Loucy (cell line): Measurements from ENCODE around the gene SORBS1.

Experiments used
- H2AFZ ChIP-seq: fragments of 200-600 bp; sonication (generic); 2 replicates; pipeline ENCODE4 v1.6.0; 2016; ENCODE audit warnings: antibody characterized with exemption, mild to moderate bottlenecking, low read length, moderate library complexity
- H3F3A ChIP-seq: fragments of 200-600 bp; 2 replicates; pipeline ENCODE4 v1.6.0; 2016; ENCODE audit warnings: antibody characterized with exemption, low read depth, mild to moderate bottlenecking
- H3K27me3 ChIP-seq: fragments of 200-600 bp; sonication (generic); 2 replicates; pipeline ENCODE4 v1.6.1; 2014; ENCODE audit warnings: low read length, mild to moderate bottlenecking; ENCODE audit not compliant: insufficient read depth, poor library complexity, severe bottlenecking
- H3K36me3 ChIP-seq: fragments of 200-600 bp; sonication (generic); 2 replicates; pipeline ENCODE4 v1.6.1; 2016; ENCODE audit warnings: low read length; ENCODE audit not compliant: insufficient read depth
- H3K4me1 ChIP-seq: fragments of 200-600 bp; sonication (generic); 2 replicates; pipeline ENCODE4 v1.5.1; 2014; ENCODE audit warnings: low read length, mild to moderate bottlenecking; ENCODE audit not compliant: insufficient read depth, poor library complexity, severe bottlenecking
- H3K4me2 ChIP-seq: fragments of 200-600 bp; sonication (generic); 2 replicates; pipeline ENCODE4 v1.6.0; 2014; ENCODE audit warnings: antibody characterized with exemption, low read length, low read depth, mild to moderate bottlenecking; ENCODE audit not compliant: poor library complexity, severe bottlenecking
- H3K4me3 ChIP-seq: fragments of 200-600 bp; sonication (generic); 2 replicates; pipeline ENCODE4 v1.5.1; 2014; ENCODE audit warnings: low read length, mild to moderate bottlenecking, mixed read lengths; ENCODE audit not compliant: poor library complexity, severe bottlenecking
- H3K79me2 ChIP-seq: fragments of 200-600 bp; sonication (generic); 2 replicates; pipeline ENCODE4 v1.6.1; 2014; ENCODE audit warnings: low read length; ENCODE audit not compliant: insufficient read depth
- H3K9ac ChIP-seq: fragments of 200-600 bp; sonication (generic); 2 replicates; pipeline ENCODE4 v1.6.0; 2014; ENCODE audit warnings: mild to moderate bottlenecking, low read depth, low read length, moderate library complexity; ENCODE audit not compliant: poor library complexity, severe bottlenecking
- H3K9me2 ChIP-seq: fragments of 200-600 bp; sonication (generic); replicated peaks from 2 replicates; pipeline ENCODE4 v1.6.1; 2016; ENCODE audit warnings: low read depth, low read length, mixed read lengths
- H3K9me3 ChIP-seq: fragments of 200-600 bp; sonication (generic); 2 replicates; pipeline ENCODE4 v1.6.1; 2014; ENCODE audit warnings: mild to moderate bottlenecking, antibody characterized with exemption, low read length, low read depth; ENCODE audit not compliant: insufficient read depth
- H4K20me1 ChIP-seq: fragments of 200-600 bp; sonication (generic); 2 replicates; pipeline ENCODE4 v1.6.0; 2014; ENCODE audit warnings: antibody characterized with exemption, low read length, mild to moderate bottlenecking; ENCODE audit not compliant: insufficient read depth, poor library complexity, severe bottlenecking
- CTCF ChIP-seq: fragments of 200-600 bp; sonication (generic); conservative IDR thresholded peaks from 2 replicates; pipeline ENCODE4 v1.5.1; 2014; ENCODE audit warnings: mild to moderate bottlenecking, antibody characterized with exemption, low read length
- EZH2phosphoT487 ChIP-seq: fragments of 200-600 bp; IDR thresholded peaks from 2 replicates; pipeline ENCODE4 v1.6.1; 2018; ENCODE audit warnings: antibody characterized with exemption, mild to moderate bottlenecking, moderate library complexity, borderline replicate concordance

SORBS1 gene

GRCh38 chr10:95440038-95440725 lies 121.0 kb downstream of the SORBS1 start:
- H3F3A ChIP-seq, result no peaks in the 10 kb centered on the region
- peaks cover 15% of the 10 kb centered on the region for H3K4me1 ChIP-seq
- TF ChIP-seq CTCF (no peak), EZH2phosphoT487 (no peak)
- H3K4me2 ChIP-seq, result no peak overlapping the region
- no peak overlapping the region for H2AFZ ChIP-seq
- H4K20me1 ChIP-seq, result no peaks in the 10 kb centered on the region
- peaks cover 3% of the 10 kb centered on the region for H3K27me3 ChIP-seq
- H3K9me3 ChIP-seq, result no peaks in the 10 kb centered on the region
- no peaks in the 10 kb centered on the region for H3K9me2 ChIP-seq
- H3K79me2 ChIP-seq, result no peaks in the 10 kb centered on the region
- no peaks in the 10 kb centered on the region for H3K36me3 ChIP-seq
- H3K9ac ChIP-seq, result no peak overlapping the region
- H3K4me3 ChIP-seq, result no peak overlapping the region

GRCh38 chr10:95438781-95439180 lies 122.4 kb downstream of the SORBS1 start:
- H3K9me3 ChIP-seq, result no peaks in the 10 kb centered on the region
- H3F3A ChIP-seq, result no peaks in the 10 kb centered on the region
- TF ChIP-seq EZH2phosphoT487 (no peak), CTCF (no peak)
- no peaks in the 10 kb centered on the region for H3K79me2 ChIP-seq
- no peak overlapping the region for H2AFZ ChIP-seq
- no peak overlapping the region for H3K9ac ChIP-seq
- no peaks in the 10 kb centered on the region for H3K36me3 ChIP-seq
- no peak overlapping the region for H3K4me3 ChIP-seq
- peaks cover 15% of the 10 kb centered on the region for H3K4me1 ChIP-seq
- H3K4me2 ChIP-seq, result no peak overlapping the region
- peaks cover 3% of the 10 kb centered on the region for H3K27me3 ChIP-seq
- no peaks in the 10 kb centered on the region for H4K20me1 ChIP-seq
- no peaks in the 10 kb centered on the region for H3K9me2 ChIP-seq

DNA sequence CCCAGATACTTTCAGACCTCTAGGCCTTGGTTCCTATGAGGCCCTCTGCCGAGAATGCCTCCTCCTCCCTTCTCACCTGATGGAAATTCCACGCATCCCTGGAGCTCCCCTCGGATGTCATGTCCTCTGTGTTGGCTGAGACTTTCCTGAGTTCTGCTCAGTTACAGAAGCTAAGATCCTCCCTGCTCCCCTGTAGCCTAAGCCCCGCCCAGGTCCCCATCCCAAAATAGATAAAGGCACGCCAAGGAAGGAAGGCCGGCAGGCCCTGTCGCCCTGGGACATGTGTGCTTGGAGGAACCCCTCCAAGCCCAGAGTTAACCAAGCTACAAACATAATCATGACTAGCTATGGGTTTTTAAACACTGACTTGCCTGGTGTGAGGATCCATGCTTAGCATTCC lies 123.5 kb downstream of the SORBS1 start:
- TF ChIP-seq CTCF (no peak), EZH2phosphoT487 (no peak)
- peaks cover 2% of the 10 kb centered on the region for H3K27me3 ChIP-seq

More for the DNA sequence above, 123.5 kb downstream of the SORBS1 start:
- H3K9ac ChIP-seq, result no peak overlapping the region
- no peak overlapping the region for H3K4me3 ChIP-seq
- no peaks in the 10 kb centered on the region for H3K9me3 ChIP-seq
- peaks cover 15% of the 10 kb centered on the region for H3K4me1 ChIP-seq
- H3K79me2 ChIP-seq, result no peaks in the 10 kb centered on the region
- H3K4me2 ChIP-seq, result no peak overlapping the region
- no peaks in the 10 kb centered on the region for H3F3A ChIP-seq
- H3K9me2 ChIP-seq, result no peaks in the 10 kb centered on the region
- no peak overlapping the region for H2AFZ ChIP-seq
- H4K20me1 ChIP-seq, result no peaks in the 10 kb centered on the region
- no peaks in the 10 kb centered on the region for H3K36me3 ChIP-seq
